Brain microvascular endothelial cell (primary cell): ENCODE results near the gene UTRN.

Source experiments
- DNase-seq: peaks from one replicate; pipeline ENCODE4 v3.0.0-alpha.2; 2020
- H3K27ac ChIP-seq: fragments of 250-450 bp; sonication (Bioruptor Pico); 2 replicates; pipeline ENCODE4 v1.5.1; 2020; ENCODE audit warnings: mild to moderate bottlenecking, moderate library complexity
- H3K27me3 ChIP-seq: fragments of 250-450 bp; sonication (Bioruptor Pico); replicated peaks from 2 replicates; pipeline ENCODE4 v1.5.1; 2020; ENCODE audit warnings: mild to moderate bottlenecking
- H3K36me3 ChIP-seq: fragments of 250-450 bp; sonication (Bioruptor Pico); replicated peaks from 2 replicates; pipeline ENCODE4 v1.5.1; 2020; ENCODE audit warnings: mild to moderate bottlenecking
- H3K4me3 ChIP-seq: 2 replicates; pipeline ENCODE4 v1.5.1; 2011; ENCODE audit warnings: low read depth, mild to moderate bottlenecking, control low read depth, low read length, moderate library complexity
- in situ Hi-C: cut with HindIII; loops from 2 replicates; pipeline ENCODE4 v1.10.0; 2017; ENCODE audit warnings: low sequenced_read_pairs, low pct_ligation_motif_present
- TF ChIP-seq, protein P1 (sequence below): IDR thresholded peaks from 2 replicates; pipeline ENCODE4 v1.5.1; 2011; ENCODE audit warnings: low read depth, mild to moderate bottlenecking, moderate library complexity, low read length, control low read depth, inconsistent platforms; ENCODE audit errors: missing control alignments

Gene UTRN

GRCh38 chr6:144297511-144298100 is 12.5 kb downstream of the UTRN start:
- in situ Hi-C loops, result loop anchor here (25.0 kb wide), 1 partner anchor 185 kb away; no protein-coding TSS in a partner anchor
- H3K27ac ChIP-seq, result no peak overlapping the region
- H3K4me3 ChIP-seq, result no peak overlapping the region
- TF ChIP-seq, protein P1, sequence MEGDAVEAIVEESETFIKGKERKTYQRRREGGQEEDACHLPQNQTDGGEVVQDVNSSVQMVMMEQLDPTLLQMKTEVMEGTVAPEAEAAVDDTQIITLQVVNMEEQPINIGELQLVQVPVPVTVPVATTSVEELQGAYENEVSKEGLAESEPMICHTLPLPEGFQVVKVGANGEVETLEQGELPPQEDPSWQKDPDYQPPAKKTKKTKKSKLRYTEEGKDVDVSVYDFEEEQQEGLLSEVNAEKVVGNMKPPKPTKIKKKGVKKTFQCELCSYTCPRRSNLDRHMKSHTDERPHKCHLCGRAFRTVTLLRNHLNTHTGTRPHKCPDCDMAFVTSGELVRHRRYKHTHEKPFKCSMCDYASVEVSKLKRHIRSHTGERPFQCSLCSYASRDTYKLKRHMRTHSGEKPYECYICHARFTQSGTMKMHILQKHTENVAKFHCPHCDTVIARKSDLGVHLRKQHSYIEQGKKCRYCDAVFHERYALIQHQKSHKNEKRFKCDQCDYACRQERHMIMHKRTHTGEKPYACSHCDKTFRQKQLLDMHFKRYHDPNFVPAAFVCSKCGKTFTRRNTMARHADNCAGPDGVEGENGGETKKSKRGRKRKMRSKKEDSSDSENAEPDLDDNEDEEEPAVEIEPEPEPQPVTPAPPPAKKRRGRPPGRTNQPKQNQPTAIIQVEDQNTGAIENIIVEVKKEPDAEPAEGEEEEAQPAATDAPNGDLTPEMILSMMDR, result no peak
- H3K36me3 ChIP-seq, result peaks cover 9% of the 10 kb centered on the region
- DNase-seq, result no peak
- H3K27me3 ChIP-seq, result no peaks in the 10 kb centered on the region

GRCh38 chr6:144298194-144298593 is 13.1 kb downstream of the UTRN start:
- no peak overlapping the region for H3K27ac ChIP-seq
- peaks cover 9% of the 10 kb centered on the region for H3K36me3 ChIP-seq
- no peak for DNase-seq
- H3K27me3 ChIP-seq, result no peaks in the 10 kb centered on the region
- H3K4me3 ChIP-seq, result no peak overlapping the region
- in situ Hi-C loops, result loop anchor here (25.0 kb wide), 1 partner anchor 186 kb away; no protein-coding TSS in a partner anchor
- TF ChIP-seq, protein P1, result no peak

DNA sequence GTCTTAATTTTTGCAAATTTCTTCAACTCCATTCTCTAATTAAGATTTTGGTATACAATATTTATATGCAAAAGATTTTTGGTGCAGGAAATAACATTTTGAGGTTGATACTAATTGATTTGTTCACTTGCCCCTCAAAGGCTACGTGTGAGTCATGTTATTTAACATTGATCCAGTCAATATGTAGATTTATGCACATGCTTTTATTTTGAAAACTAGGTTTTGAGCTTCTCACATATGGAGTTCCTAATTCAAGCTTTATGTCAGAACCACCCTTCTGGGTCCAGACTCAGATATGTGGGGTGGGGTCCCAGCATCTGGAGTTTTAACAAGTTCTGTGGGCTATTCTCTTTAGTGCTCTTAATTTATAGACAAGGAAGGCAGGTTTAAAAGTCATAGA is 13.8 kb downstream of the UTRN start:
- Histone ChIP-seq H3K4me3 (no peak overlapping the region), H3K36me3 (peaks cover 9% of the 10 kb centered on the region), H3K27me3 (no peaks in the 10 kb centered on the region), H3K27ac (no peak overlapping the region)
- no peak for DNase-seq
- in situ Hi-C loops, result loop anchor here (25.0 kb wide), 1 partner anchor 187 kb away; no protein-coding TSS in a partner anchor
- TF ChIP-seq, protein P1, result no peak

- Histone ChIP-seq H3K36me3 (peaks cover 2% of the 10 kb centered on the region), H3K27ac (no peak overlapping the region), H3K4me3 (no peak overlapping the region), H3K27me3 (no peaks in the 10 kb centered on the region)
- TF ChIP-seq, protein P1, result no peak
- in situ Hi-C loops, result no loop called here
- DNase-seq, result no peak
Measured at GRCh38 chr6:144302701-144303372, 17.7 kb downstream of the UTRN start.

DNA sequence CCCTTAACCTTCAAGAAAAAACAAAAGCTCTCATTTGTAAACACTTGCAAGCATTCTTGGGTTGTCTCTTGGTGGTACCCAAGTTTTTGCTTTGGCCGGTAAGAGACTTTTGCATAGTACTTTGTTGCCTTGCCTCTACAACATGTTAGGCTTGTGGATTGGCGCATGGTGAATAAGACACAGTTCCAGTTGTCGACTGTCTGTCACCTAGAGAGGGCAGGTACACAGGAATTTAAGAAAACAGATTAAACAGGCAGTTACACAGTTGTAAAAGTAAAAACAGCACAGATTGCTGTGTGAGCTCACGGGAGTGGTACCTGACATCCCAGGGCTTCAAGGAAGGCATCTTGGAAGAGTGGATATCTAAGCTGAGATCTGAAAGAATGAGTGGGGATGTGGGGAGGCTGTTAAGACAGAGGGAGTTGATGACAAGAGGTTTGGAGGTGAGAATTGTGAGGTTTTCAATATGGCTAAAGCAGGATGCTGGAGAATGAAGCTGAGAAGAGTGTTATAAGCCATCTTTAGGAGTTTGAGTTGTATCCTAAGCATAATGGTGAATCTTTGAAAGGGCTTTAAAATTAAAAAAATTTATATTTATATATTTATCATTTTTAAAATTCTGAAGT is 19.2 kb downstream of the UTRN start:
- Histone ChIP-seq H3K27ac (no peak overlapping the region), H3K4me3 (no peak overlapping the region), H3K27me3 (no peaks in the 10 kb centered on the region), H3K36me3 (peaks cover 2% of the 10 kb centered on the region)
- no peak for DNase-seq
- TF ChIP-seq, protein P1, result no peak
- in situ Hi-C loops, result no loop called here
